Dendritic cell treated with granulocyte-macrophage colony-stimulating factor and Interleukin-4, amounts not matched to agents 40 ng/mL and 50 ng/mL, for 4 days (primary cell): ENCODE data around the gene LNX1.

Experiments
- H3K27ac Mint-ChIP-seq: one replicate; pipeline ENCODE4 v1.8.0; 2022; ENCODE audit warnings: mild to moderate bottlenecking, mixed read lengths
- H3K27me3 Mint-ChIP-seq: one replicate; pipeline ENCODE4 v1.8.0; 2022; ENCODE audit warnings: mild to moderate bottlenecking, mixed read lengths
- H3K36me3 Mint-ChIP-seq: one replicate; pipeline ENCODE4 v1.8.0; 2022; ENCODE audit warnings: low read depth, mixed read lengths
- H3K4me1 Mint-ChIP-seq: one replicate; pipeline ENCODE4 v1.8.0; 2022; ENCODE audit warnings: low read depth, mixed read lengths
- H3K4me3 Mint-ChIP-seq: one replicate; pipeline ENCODE4 v1.8.0; 2022; ENCODE audit warnings: mild to moderate bottlenecking, moderate library complexity, mixed read lengths
- H3K9me3 Mint-ChIP-seq: one replicate; pipeline ENCODE4 v1.8.0; 2022; ENCODE audit warnings: mixed read lengths
- intact Hi-C: fragments of 100-400 bp; cut with micrococcal nuclease; formaldehyde crosslinking; loops from one replicate; pipeline ENCODE4 v1.15.0; 2022

The LNX1 gene

GRCh38 chr4:53616219-53616618 is 24.9 kb upstream of the LNX1 start:
- H3K36me3 Mint-ChIP-seq: no peaks in the 10 kb centered on the region
- H3K4me1 Mint-ChIP-seq: no peaks in the 10 kb centered on the region
- H3K27ac Mint-ChIP-seq: no peak overlapping the region
- H3K4me3 Mint-ChIP-seq: no peak overlapping the region
- H3K27me3 Mint-ChIP-seq: no peaks in the 10 kb centered on the region
- intact Hi-C loops: no loop called here
- H3K9me3 Mint-ChIP-seq: no peaks in the 10 kb centered on the region

DNA sequence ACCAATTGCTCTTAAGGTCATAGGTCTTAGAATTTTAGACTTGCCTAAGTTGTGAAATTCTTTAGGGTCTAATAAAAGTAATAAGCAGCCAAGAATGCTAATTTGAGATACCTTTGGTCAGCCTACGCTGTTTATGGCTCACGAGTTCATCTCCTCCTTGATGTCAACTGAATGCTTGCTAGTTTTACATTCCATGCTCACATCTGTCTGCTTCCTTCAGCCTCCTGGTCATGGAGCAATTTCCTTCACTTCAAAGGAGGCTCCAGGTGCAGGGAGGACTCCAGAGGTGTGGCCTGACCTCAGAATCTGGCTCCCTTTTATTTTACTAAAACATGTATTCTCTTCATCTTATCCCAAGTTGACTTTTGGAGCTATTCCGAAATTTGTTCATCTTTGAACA is 23.3 kb upstream of the LNX1 start:
- H3K4me1 Mint-ChIP-seq: no peaks in the 10 kb centered on the region
- no peak overlapping the region for H3K4me3 Mint-ChIP-seq
- H3K27ac Mint-ChIP-seq: no peak overlapping the region
- H3K27me3 Mint-ChIP-seq: no peaks in the 10 kb centered on the region
- intact Hi-C loops: no loop called here
- no peaks in the 10 kb centered on the region for H3K36me3 Mint-ChIP-seq
- no peaks in the 10 kb centered on the region for H3K9me3 Mint-ChIP-seq

DNA sequence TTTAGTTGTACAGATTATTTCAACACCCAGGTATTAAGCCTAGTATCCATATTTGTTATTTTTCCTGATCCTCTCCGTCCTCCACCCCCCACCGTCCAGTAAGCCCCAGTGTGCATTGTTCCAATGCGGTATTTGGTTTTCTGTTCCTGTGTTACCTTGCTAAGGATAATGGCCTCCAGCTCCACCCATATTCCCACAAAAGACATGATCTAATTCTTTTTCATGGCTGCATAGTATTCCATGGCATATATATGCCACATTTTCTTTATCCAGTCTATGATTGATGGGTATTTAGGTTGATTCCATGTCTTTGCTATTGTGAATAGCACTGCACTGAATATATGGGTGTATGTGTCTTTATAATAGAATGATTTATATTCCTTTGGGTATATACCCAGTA is 22.1 kb upstream of the LNX1 start:
- Mint-ChIP-seq H3K27ac (no peak overlapping the region), H3K4me3 (no peak overlapping the region), H3K9me3 (no peaks in the 10 kb centered on the region), H3K27me3 (no peaks in the 10 kb centered on the region), H3K4me1 (no peaks in the 10 kb centered on the region), H3K36me3 (no peaks in the 10 kb centered on the region)
- intact Hi-C loops: no loop called here

DNA sequence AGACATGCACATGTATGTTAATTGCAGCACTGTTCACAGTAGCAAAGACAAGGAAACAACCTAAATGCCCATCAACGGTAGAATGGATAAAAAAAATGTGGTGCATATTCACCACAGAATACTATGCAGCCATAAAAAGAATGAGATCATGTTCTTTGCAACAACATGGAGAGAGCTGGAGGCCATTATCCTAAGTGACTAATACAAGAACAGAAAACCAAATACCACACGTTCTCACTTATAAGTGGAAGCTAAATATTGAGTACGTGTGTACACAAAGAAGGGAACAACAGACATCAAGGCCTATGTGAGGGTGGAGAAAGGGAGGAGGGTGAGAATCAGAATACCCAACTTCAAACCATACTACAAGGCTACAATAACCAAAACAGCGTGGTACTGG is 17.4 kb upstream of the LNX1 start:
- H3K4me3 Mint-ChIP-seq: no peak overlapping the region
- intact Hi-C loops: no loop called here
- no peaks in the 10 kb centered on the region for H3K9me3 Mint-ChIP-seq
- H3K27ac Mint-ChIP-seq: no peak overlapping the region
- no peaks in the 10 kb centered on the region for H3K27me3 Mint-ChIP-seq
- H3K36me3 Mint-ChIP-seq: no peaks in the 10 kb centered on the region
- no peaks in the 10 kb centered on the region for H3K4me1 Mint-ChIP-seq

DNA sequence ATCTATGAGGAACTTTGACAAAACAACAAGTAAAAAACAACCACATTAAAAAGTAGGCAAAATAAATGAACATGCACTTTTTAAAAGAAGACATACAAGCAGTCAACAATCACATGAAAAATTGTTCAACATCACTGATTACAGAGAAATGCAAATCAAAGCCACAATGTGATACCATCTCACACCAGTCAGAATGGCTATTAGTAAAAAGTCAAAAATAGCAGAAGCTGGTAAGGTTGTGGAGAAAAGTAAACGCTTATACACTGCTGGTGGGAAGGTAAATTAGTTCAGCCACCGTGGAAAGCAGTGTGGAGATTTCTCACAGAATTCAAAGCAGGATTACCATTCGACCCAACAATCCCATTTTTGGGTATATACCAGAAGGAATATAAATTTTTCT is 17.0 kb upstream of the LNX1 start:
- H3K4me1 Mint-ChIP-seq: no peaks in the 10 kb centered on the region
- H3K4me3 Mint-ChIP-seq: no peak overlapping the region
- H3K36me3 Mint-ChIP-seq: no peaks in the 10 kb centered on the region
- intact Hi-C loops: no loop called here
- H3K9me3 Mint-ChIP-seq: no peaks in the 10 kb centered on the region
- no peak overlapping the region for H3K27ac Mint-ChIP-seq
- H3K27me3 Mint-ChIP-seq: no peaks in the 10 kb centered on the region

- H3K27me3 Mint-ChIP-seq: no peaks in the 10 kb centered on the region
- no peaks in the 10 kb centered on the region for H3K36me3 Mint-ChIP-seq
- H3K27ac Mint-ChIP-seq: no peak overlapping the region
- H3K4me1 Mint-ChIP-seq: no peaks in the 10 kb centered on the region
- intact Hi-C loops: no loop called here
- H3K9me3 Mint-ChIP-seq: no peaks in the 10 kb centered on the region
- H3K4me3 Mint-ChIP-seq: no peak overlapping the region
These were observed 14.5 kb upstream of the LNX1 start for GRCh38 chr4:53605783-53606182.

GRCh38 chr4:53602390-53602789 is 11.1 kb upstream of the LNX1 start:
- Mint-ChIP-seq H3K27me3 (no peaks in the 10 kb centered on the region), H3K27ac (no peak overlapping the region), H3K36me3 (no peaks in the 10 kb centered on the region), H3K9me3 (no peaks in the 10 kb centered on the region), H3K4me1 (no peaks in the 10 kb centered on the region), H3K4me3 (no peak overlapping the region)
- intact Hi-C loops: no loop called here

- Mint-ChIP-seq H3K4me1 (no peaks in the 10 kb centered on the region), H3K27me3 (peaks cover 1% of the 10 kb centered on the region), H3K4me3 (no peak overlapping the region), H3K36me3 (no peaks in the 10 kb centered on the region), H3K27ac (no peak overlapping the region), H3K9me3 (no peaks in the 10 kb centered on the region)
- intact Hi-C loops: no loop called here
These were observed 10.0 kb upstream of the LNX1 start for GRCh38 chr4:53601251-53601764.

DNA sequence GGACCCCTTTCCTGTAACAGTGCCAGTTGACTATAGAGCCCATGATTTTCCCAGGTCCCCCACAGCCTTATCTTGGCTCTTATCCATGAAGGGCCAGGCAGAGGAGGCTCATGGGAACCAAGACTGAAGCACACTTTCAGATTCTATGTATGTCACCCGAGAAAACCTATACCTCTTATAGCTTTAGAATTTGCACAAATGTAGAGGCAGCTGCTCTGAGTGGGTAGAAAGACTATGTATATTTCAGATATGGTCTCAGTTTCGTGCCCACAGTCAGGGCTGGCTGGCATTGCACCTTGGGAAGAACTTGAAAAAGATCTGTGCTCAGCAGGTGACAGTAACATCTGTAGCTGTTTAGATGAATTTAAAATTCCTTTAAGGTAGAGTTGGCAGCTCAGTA is 8.3 kb upstream of the LNX1 start:
- H3K4me1 Mint-ChIP-seq: no peaks in the 10 kb centered on the region
- intact Hi-C loops: no loop called here
- H3K27me3 Mint-ChIP-seq: peaks cover 1% of the 10 kb centered on the region
- no peak overlapping the region for H3K27ac Mint-ChIP-seq
- no peaks in the 10 kb centered on the region for H3K9me3 Mint-ChIP-seq
- no peaks in the 10 kb centered on the region for H3K36me3 Mint-ChIP-seq
- H3K4me3 Mint-ChIP-seq: no peak overlapping the region

DNA sequence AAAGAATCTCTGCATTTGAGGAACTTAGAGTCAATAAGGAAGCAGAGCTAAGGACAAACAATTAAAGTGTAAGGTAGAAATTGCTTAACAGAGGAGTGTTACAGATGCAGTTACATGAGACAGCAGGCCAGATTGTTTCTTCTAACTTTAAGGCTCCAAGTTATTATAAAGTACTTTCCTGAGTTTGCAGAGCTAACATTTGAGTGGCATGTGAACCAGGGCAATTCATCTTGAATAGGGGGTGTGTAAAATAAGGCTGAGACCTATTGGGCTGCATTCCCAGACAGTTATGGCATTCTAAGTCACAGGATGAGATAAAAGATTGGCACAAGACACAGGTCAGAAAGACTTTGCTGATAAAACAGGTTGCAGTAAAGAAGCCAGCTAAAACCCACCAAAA is 7.6 kb upstream of the LNX1 start:
- no peak overlapping the region for H3K27ac Mint-ChIP-seq
- no peak overlapping the region for H3K4me3 Mint-ChIP-seq
- H3K4me1 Mint-ChIP-seq: no peaks in the 10 kb centered on the region
- H3K9me3 Mint-ChIP-seq: no peaks in the 10 kb centered on the region
- intact Hi-C loops: no loop called here
- no peaks in the 10 kb centered on the region for H3K36me3 Mint-ChIP-seq
- peaks cover 1% of the 10 kb centered on the region for H3K27me3 Mint-ChIP-seq

- Mint-ChIP-seq H3K4me3 (no peak overlapping the region), H3K36me3 (no peaks in the 10 kb centered on the region)
- intact Hi-C loops: no loop called here
These were observed 7.2 kb upstream of the LNX1 start for GRCh38 chr4:53598483-53598882.

GRCh38 chr4:53596901-53597300 is 5.6 kb upstream of the LNX1 start:
- H3K4me3 Mint-ChIP-seq: no peak overlapping the region

More at GRCh38 chr4:53598483-53598882, 7.2 kb upstream of the LNX1 start:
- Mint-ChIP-seq H3K27me3 (peaks cover 1% of the 10 kb centered on the region), H3K27ac (no peak overlapping the region), H3K4me1 (no peaks in the 10 kb centered on the region), H3K9me3 (no peaks in the 10 kb centered on the region)

DNA sequence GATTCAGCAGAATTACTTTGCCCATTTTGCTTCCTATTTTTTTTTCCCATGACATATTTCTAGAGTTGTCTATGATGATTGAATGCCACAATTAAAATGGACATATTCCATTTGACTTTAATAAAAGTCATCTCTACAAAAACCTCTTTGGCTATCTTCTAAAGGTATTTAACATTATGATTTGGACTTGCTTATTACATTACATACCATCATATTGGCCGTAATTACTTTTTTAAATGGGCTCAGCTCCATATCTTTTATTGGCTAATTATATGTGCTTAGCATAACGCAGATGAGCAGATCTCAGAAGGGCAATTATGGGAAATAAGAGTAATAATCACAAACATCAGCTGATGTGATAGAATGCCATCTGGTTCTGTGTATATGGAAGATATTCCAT is 4.5 kb upstream of the LNX1 start:
- Mint-ChIP-seq H3K27ac (no peak overlapping the region), H3K9me3 (no peaks in the 10 kb centered on the region), H3K4me1 (peaks cover 24% of the 10 kb centered on the region), H3K36me3 (no peaks in the 10 kb centered on the region), H3K4me3 (no peak overlapping the region), H3K27me3 (peaks cover 17% of the 10 kb centered on the region)
- intact Hi-C loops: no loop called here

More at GRCh38 chr4:53596901-53597300, 5.6 kb upstream of the LNX1 start:
- no peaks in the 10 kb centered on the region for H3K36me3 Mint-ChIP-seq
- no peak overlapping the region for H3K27ac Mint-ChIP-seq
- peaks cover 15% of the 10 kb centered on the region for H3K4me1 Mint-ChIP-seq
- intact Hi-C loops: no loop called here
- peaks cover 7% of the 10 kb centered on the region for H3K27me3 Mint-ChIP-seq
- no peaks in the 10 kb centered on the region for H3K9me3 Mint-ChIP-seq

DNA sequence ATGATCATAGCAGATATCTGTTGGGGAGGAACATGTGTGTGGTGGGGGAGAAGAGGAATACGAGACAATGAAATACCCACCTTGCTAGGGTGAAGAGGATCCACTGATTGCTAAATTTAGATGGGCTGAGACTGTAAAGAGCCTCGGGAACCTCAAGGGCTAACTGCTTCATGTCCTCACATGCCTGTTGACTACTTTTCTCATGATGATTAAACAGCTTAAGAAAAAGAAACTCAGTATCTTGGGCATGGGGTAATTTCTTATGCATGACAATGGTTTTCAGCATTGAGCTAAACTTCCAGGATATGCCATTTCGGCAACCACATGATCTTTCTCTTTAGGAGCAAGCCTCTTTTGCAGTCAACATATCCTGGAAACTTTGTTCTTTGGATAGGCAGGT is 3.9 kb upstream of the LNX1 start:
- H3K36me3 Mint-ChIP-seq: no peaks in the 10 kb centered on the region
- peaks cover 24% of the 10 kb centered on the region for H3K4me1 Mint-ChIP-seq
- H3K9me3 Mint-ChIP-seq: no peaks in the 10 kb centered on the region
- peaks cover 22% of the 10 kb centered on the region for H3K27me3 Mint-ChIP-seq
- intact Hi-C loops: no loop called here
- no peak overlapping the region for H3K4me3 Mint-ChIP-seq
- no peak overlapping the region for H3K27ac Mint-ChIP-seq

GRCh38 chr4:53593765-53594164 is 2.5 kb upstream of the LNX1 start:
- H3K9me3 Mint-ChIP-seq: no peaks in the 10 kb centered on the region
- intact Hi-C loops: no loop called here
- no peak overlapping the region for H3K4me3 Mint-ChIP-seq
- H3K27me3 Mint-ChIP-seq: peaks cover 22% of the 10 kb centered on the region
- H3K36me3 Mint-ChIP-seq: no peaks in the 10 kb centered on the region
- H3K27ac Mint-ChIP-seq: no peak overlapping the region
- H3K4me1 Mint-ChIP-seq: peaks cover 24% of the 10 kb centered on the region
